ENCODE data around the gene SPATS2.
"Not testable (repeated sequence)": the region's sequence is repeated elsewhere in the genome, so short reads cannot be mapped to it uniquely, and the experiment has no call there.

Gene SPATS2

GRCh38 chr12:49357103-49357678, 10.1 kb upstream of the SPATS2 start:
- DNase-seq = no peak

- no peak for DNase-seq
Measured at GRCh38 chr12:49358483-49359141, 8.7 kb upstream of the SPATS2 start.

GRCh38 chr12:49359671-49360070, 7.6 kb upstream of the SPATS2 start:
- DNase-seq = no peak

- no peak for DNase-seq
Measured at GRCh38 chr12:49362077-49362476, 5.2 kb upstream of the SPATS2 start.

DNA sequence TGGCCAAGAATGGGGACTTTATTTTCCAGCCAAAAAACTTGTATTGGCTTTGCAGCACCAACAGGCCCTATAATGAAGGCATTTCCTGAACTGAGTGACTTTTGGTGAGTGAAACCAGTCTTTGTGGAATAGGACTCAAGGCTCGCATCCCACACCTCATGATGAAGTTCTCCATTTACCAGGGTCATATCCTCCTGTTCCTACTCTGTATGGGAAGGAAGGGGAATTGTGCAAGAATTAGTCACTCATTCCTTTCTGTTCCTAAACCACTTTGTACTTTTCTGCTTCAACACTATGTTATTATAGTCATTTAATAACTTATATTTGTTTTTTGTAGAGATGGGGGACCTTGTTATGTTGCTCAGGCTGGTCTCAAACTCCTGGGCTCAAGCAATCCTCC, 2.3 kb upstream of the SPATS2 start:
- no peak for DNase-seq

- no peak for DNase-seq
Measured at GRCh38 chr12:49365542-49365941, 1.7 kb upstream of the SPATS2 start.

DNA sequence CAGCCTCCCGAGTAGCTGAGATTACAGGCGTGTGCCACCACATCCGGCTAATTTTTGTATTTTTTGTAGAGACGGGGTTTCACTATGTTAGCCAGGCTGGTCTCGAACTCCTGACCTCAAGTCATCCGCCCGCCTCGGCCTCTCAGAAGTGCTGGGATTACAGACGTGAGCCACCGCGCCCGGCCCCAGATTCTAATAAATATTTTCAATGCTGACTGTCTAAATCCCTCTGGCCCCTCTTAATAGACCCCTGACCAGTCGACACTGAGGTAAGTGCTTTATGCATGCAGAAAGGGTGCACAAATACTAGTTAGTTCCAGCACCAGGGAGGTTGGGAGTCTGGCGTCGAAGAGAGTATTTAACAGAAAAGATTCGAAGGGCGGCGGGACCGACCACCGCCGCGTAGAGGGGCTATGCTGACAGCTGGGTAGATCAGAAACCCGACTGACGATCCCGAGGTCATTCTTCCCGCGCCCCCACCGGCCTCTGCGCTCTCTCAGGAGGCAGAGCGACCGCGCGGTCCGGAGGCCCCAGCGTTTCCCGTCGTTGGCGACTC, 1.1 kb upstream of the SPATS2 start:
- no peak for DNase-seq

- no peak for DNase-seq
Measured at GRCh38 chr12:49366652-49367380, 446 bp upstream of the SPATS2 start.

DNA sequence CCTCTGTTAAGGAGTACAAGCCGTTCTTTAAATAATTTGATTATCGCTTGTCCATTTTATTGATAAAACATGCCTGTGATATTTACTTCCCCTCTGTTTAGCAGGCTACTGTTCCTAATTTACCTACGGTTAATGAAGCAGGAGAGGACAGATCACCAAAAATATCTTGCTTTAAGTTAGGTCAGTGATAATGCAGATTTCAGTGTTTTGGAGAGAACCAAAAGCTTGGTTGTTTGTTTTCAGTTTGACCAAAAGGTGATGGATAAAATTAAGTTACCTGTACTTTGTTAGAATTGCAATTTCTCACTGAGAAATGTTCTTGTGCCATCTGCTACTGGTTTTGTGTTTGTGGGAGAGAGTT, 958 bp downstream of the SPATS2 start:
- DNase-seq = no peak

- no peak for DNase-seq
Measured at GRCh38 chr12:49369411-49370145, 2.3 kb downstream of the SPATS2 start.

DNA sequence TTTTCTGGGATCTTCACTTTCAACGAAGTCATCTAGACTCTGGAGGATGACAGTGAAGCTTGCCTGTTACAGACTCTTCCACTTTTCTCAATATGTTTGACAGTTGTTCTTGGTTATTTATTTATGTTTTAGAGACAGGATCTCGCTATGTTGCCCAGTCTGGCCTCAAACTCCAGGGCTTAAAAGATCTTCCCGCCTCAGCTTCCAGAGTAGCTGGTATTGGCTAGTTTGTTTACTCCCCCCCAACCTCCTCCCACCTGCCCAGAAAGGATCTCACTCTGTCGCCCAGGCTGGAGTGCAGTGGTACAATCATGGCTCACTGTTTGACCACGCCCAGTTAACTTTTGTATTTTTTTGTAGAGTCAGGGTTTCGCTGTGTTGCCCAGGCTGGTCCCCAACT, 3.3 kb downstream of the SPATS2 start:
- DNase-seq = no peak

GRCh38 chr12:49375406-49375805, 8.1 kb downstream of the SPATS2 start:
- DNase-seq = no peak

- no peak for DNase-seq
Measured at GRCh38 chr12:49377386-49377785, 10.1 kb downstream of the SPATS2 start.

- not testable (repeated sequence) for DNase-seq
Measured at GRCh38 chr12:49380184-49380583, 12.9 kb downstream of the SPATS2 start.

GRCh38 chr12:49388682-49389386, 21.6 kb downstream of the SPATS2 start:
- DNase-seq = no peak

- DNase-seq = no peak
Measured at GRCh38 chr12:49389387-49389703, 22.1 kb downstream of the SPATS2 start.

GRCh38 chr12:49397000-49397399, 29.7 kb downstream of the SPATS2 start:
- no peak for DNase-seq

DNA sequence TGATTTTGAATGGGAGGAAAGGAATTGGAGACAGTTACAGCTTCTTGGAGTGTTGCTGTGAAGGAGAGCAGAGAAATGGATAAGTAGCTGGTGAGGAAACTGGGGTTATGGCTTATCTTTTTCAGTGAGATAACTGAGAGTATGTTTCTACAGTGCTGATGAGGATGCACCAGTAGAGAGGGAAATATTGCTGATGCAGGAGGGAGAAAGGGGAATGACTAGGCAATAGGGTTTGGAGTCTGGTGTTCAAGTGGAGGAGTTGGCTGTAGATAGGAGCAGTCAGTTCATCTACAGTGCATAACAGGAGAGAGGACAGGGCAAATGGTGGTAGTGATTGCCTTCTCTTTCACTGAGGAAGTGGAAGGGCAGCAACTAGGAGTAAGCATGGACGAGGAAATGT, 33.0 kb downstream of the SPATS2 start:
- no peak for DNase-seq

- no peak for DNase-seq
Measured at GRCh38 chr12:49403971-49404450, 36.7 kb downstream of the SPATS2 start.

GRCh38 chr12:49404956-49405355, 37.7 kb downstream of the SPATS2 start:
- DNase-seq = no peak

- no peak for DNase-seq
Measured at GRCh38 chr12:49410818-49411217, 43.6 kb downstream of the SPATS2 start.

- no peak for DNase-seq
Measured at GRCh38 chr12:49413010-49413409, 45.7 kb downstream of the SPATS2 start.

- DNase-seq = no peak
Measured at GRCh38 chr12:49413796-49414195, 46.5 kb downstream of the SPATS2 start.

Data from cortex of kidney (tissue), 1 donor.